Breast epithelium (tissue), 4 donors: Measurements from ENCODE around the gene RGS12. TPM values are rescaled to one million over a fixed set of nuclear protein-coding genes. Genes with fewer than 3 reads are reported as not detected.

Source experiments
- DNase-seq, 2 donors: peaks; one replicate each; pipeline ENCODE4 v3.0.0-alpha.2; 2019; ENCODE audit warnings: low spot score in 2 of 2
- H3K27ac ChIP-seq, 2 donors: fragments of 200-600 bp; sonication (generic) in 1 of 2; one replicate each; pipeline ENCODE4 v1.5.1; 2016 to 2019; ENCODE audit warnings: mild to moderate bottlenecking in 1 of 2
- H3K27me3 ChIP-seq, 2 donors: fragments of 200-600 bp; sonication (generic) in 1 of 2; one replicate each; pipeline versions ENCODE4 v1.5.1 to v1.6.0; 2017 to 2019; ENCODE audit warnings: control low read depth in 1 of 2, mild to moderate bottlenecking in 1 of 2
- H3K36me3 ChIP-seq: fragments of 200-600 bp; one replicate; pipeline ENCODE4 v1.5.1; 2019
- H3K4me1 ChIP-seq, 2 donors: fragments of 200-600 bp; sonication (generic); one replicate each; pipeline ENCODE4 v1.5.1; 2016 to 2019; ENCODE audit warnings: control low read depth in 1 of 2
- H3K4me3 ChIP-seq, 3 donors: fragments of 200-600 bp; sonication (generic); 1 replicate in 2 of 3; 2 replicates in 1 of 3; pipeline ENCODE4 v1.5.1; 2016 to 2019; ENCODE audit warnings: mild to moderate bottlenecking in 3 of 3, moderate library complexity in 2 of 3
- H3K9me3 ChIP-seq, 2 donors: fragments of 200-600 bp; sonication (generic) in 1 of 2; one replicate each; pipeline ENCODE4 v1.5.1; 2016 to 2019; ENCODE audit warnings: control low read depth in 1 of 2
- POLR2A ChIP-seq: fragments of 450-650 bp; IDR thresholded peaks from one replicate; pipeline ENCODE4 v1.6.1; 2016; ENCODE audit warnings: antibody characterized with exemption, mild to moderate bottlenecking, moderate library complexity
- POLR2AphosphoS5 ChIP-seq, 3 donors: sonication (generic); formaldehyde crosslinking; IDR thresholded peaks; one replicate each; pipeline ENCODE4 v1.6.1; 2017; ENCODE audit warnings: antibody characterized with exemption in 3 of 3
- intact Hi-C: fragments of 100-400 bp; cut with DNase I; formaldehyde crosslinking; loops from one replicate; pipeline ENCODE4 v1.15.1; 2023; ENCODE audit warnings: low total_unique reads
- total RNA-seq, 3 donors: library from RNA; depleted of rRNA; stranded (reverse); fragments of >200 nt; gene quantifications; one replicate each; pipeline ENCODE4 v1.1.0, GENCODE V29; 2016
- TF ChIP-seq, protein P1 (sequence below), 3 donors: fragments of 450-650 bp; IDR thresholded peaks; one replicate each; pipeline ENCODE4 v1.5.1; 2016 to 2017; ENCODE audit warnings: antibody characterized with exemption in 3 of 3, mild to moderate bottlenecking in 3 of 3, moderate library complexity in 3 of 3

Gene RGS12
- total RNA-seq, 3 donors from 2014 or later, result 24.3 to 94.5 (median 29.9) TPM

DNA sequence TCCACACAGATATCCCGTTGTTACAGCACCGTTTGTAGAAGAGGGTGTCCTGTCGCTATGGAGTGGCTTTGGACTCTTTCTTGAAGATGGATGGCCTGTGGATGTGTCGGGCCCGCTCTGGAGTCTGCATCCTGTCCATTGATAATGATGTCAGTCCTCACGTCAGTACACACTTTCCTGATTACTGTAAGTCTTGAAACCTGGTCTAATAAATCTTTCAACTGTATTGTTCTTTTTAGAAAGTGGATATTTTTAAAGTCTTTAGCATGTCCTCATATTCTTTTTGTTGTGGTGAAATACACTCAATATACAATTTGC is 29.0 kb upstream of the RGS12 start:
- no peak overlapping the region for H3K4me3 ChIP-seq
- peak in 1 of 2 donors; percentile 17 for DNase-seq
- H3K27me3 ChIP-seq, result no peaks in the 10 kb centered on the region
- TF ChIP-seq POLR2A, result no peak
- no peaks in the 10 kb centered on the region for H3K36me3 ChIP-seq
- intact Hi-C loops, result no loop called here
- no peaks in the 10 kb centered on the region for H3K9me3 ChIP-seq
- H3K4me1 ChIP-seq, result no peaks in the 10 kb centered on the region
- no peak overlapping the region for H3K27ac ChIP-seq

GRCh38 chr4:3266076-3266475 is 26.7 kb upstream of the RGS12 start:
- H3K36me3 ChIP-seq, result no peaks in the 10 kb centered on the region
- H3K4me1 ChIP-seq, result no peaks in the 10 kb centered on the region
- no peaks in the 10 kb centered on the region for H3K9me3 ChIP-seq
- intact Hi-C loops, result no loop called here
- no peak overlapping the region for H3K27ac ChIP-seq
- H3K27me3 ChIP-seq, result no peaks in the 10 kb centered on the region
- DNase-seq, result peak in 1 of 2 donors; percentile 19
- no peak overlapping the region for H3K4me3 ChIP-seq
- TF ChIP-seq, protein P1, sequence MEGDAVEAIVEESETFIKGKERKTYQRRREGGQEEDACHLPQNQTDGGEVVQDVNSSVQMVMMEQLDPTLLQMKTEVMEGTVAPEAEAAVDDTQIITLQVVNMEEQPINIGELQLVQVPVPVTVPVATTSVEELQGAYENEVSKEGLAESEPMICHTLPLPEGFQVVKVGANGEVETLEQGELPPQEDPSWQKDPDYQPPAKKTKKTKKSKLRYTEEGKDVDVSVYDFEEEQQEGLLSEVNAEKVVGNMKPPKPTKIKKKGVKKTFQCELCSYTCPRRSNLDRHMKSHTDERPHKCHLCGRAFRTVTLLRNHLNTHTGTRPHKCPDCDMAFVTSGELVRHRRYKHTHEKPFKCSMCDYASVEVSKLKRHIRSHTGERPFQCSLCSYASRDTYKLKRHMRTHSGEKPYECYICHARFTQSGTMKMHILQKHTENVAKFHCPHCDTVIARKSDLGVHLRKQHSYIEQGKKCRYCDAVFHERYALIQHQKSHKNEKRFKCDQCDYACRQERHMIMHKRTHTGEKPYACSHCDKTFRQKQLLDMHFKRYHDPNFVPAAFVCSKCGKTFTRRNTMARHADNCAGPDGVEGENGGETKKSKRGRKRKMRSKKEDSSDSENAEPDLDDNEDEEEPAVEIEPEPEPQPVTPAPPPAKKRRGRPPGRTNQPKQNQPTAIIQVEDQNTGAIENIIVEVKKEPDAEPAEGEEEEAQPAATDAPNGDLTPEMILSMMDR (IDR thresholded peaks at IDR 0.05), result no peak
- TF ChIP-seq POLR2A (no peak), POLR2AphosphoS5 (IDR thresholded peaks at IDR 0.05) (no peak)

DNA sequence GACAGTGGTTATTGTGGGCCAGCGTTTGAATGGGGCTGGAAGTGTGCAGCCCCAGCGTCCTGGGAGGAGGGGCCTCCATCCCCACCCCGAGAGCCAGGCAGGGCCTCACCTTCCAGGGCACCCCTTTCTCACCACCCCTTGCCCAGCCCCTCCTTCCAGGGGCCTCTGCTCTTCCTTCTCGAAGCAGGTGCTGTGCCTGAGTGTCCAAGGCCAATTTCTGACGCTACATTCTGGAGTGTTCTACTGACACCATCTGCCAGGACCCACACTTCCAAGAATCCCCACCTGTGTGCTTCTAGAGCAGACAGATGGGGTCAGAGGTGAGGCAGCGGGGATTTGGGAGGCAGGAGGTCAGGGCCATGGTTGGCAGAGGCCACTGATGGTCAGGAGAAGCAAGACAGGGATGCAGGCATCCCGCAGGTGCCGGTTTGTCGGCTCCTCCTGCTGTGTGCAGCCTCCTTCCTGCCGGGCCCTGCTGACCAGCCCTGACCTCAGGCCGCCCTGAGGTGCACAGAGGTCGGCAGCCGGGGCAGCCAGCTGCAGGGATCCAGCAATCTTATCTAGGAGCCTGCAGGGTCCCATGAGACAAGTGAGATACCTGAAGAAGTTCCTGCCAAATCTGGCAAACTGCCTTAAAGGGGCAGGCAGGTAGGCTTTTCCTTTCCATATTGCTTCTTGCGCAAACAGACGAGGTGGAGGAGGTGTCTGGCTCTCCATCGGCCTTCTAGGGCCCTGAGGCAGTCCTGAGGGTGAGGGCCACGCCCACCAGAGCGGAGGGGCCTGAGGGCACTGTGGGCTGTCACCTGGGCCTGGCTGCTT is 25.0 kb upstream of the RGS12 start:
- Histone ChIP-seq H3K27me3 (no peaks in the 10 kb centered on the region), H3K4me3 (no peak overlapping the region), H3K36me3 (no peaks in the 10 kb centered on the region), H3K9me3 (no peaks in the 10 kb centered on the region), H3K4me1 (no peaks in the 10 kb centered on the region), H3K27ac (no peak overlapping the region)
- TF ChIP-seq, protein P1 (IDR thresholded peaks at IDR 0.05), result no peak
- no peak for TF ChIP-seq POLR2A
- TF ChIP-seq POLR2AphosphoS5 (IDR thresholded peaks at IDR 0.05), result no peak
- intact Hi-C loops, result no loop called here
- no peak for DNase-seq

- TF ChIP-seq POLR2A, result no peak
- TF ChIP-seq, protein P1 (IDR thresholded peaks at IDR 0.05), result no peak
- TF ChIP-seq POLR2AphosphoS5 (IDR thresholded peaks at IDR 0.05), result no peak
- Histone ChIP-seq H3K9me3 (no peaks in the 10 kb centered on the region), H3K4me1 (no peaks in the 10 kb centered on the region), H3K27me3 (no peaks in the 10 kb centered on the region), H3K27ac (no peak overlapping the region), H3K36me3 (no peaks in the 10 kb centered on the region), H3K4me3 (no peak overlapping the region)
- no peak for DNase-seq
- intact Hi-C loops, result no loop called here
Observed at GRCh38 chr4:3268395-3269104, 24.3 kb upstream of the RGS12 start.

- Histone ChIP-seq H3K27ac (no peak overlapping the region), H3K27me3 (no peaks in the 10 kb centered on the region), H3K4me3 (no peak overlapping the region), H3K9me3 (no peaks in the 10 kb centered on the region), H3K36me3 (no peaks in the 10 kb centered on the region), H3K4me1 (no peaks in the 10 kb centered on the region)
- intact Hi-C loops, result no loop called here
- TF ChIP-seq POLR2A, result no peak
- TF ChIP-seq, protein P1 (IDR thresholded peaks at IDR 0.05), result no peak
- no peak for TF ChIP-seq POLR2AphosphoS5 (IDR thresholded peaks at IDR 0.05)
- DNase-seq, result no peak
Observed at GRCh38 chr4:3269105-3269927, 23.5 kb upstream of the RGS12 start.
